Activated gamma-delta T cell treated with Interleukin-2 at 50 U/mL for 16 hours (primary cell): ENCODE results near the gene ARL2BP.

ENCODE experiments used
- DNase-seq: peaks from one replicate; pipeline ENCODE4 v3.0.0-alpha.2; 2020

Gene ARL2BP

GRCh38 chr16:57284209-57284951, 39.3 kb downstream of the ARL2BP start, which contains the start of gene PLLP:
TSS of gene PLLP (minus strand) at chr16:57284672. CDS start at chr16:57284540, 132 bp downstream.
- DNase-seq: no peak

GRCh38 chr16:57284952-57285363, 39.9 kb downstream of the ARL2BP start:
- no peak for DNase-seq

GRCh38 chr16:57285379-57285778, 40.3 kb downstream of the ARL2BP start:
- DNase-seq: no peak

GRCh38 chr16:57289391-57290257, 44.6 kb downstream of the ARL2BP start:
- DNase-seq: no peak

- DNase-seq: peak; percentile 14
Observed at GRCh38 chr16:57297856-57298255, 52.8 kb downstream of the ARL2BP start.

GRCh38 chr16:57299009-57299718, 54.1 kb downstream of the ARL2BP start:
- no peak for DNase-seq

GRCh38 chr16:57299719-57300386, 54.8 kb downstream of the ARL2BP start:
- peak; percentile 78 for DNase-seq

- peak; percentile 99 for DNase-seq
Observed at GRCh38 chr16:57300387-57301125, 55.5 kb downstream of the ARL2BP start.

- no peak for DNase-seq
Observed at GRCh38 chr16:57301126-57301817, 56.2 kb downstream of the ARL2BP start.
